HG03342 (cell line): ENCODE data around the gene SLC5A8.
"Not testable (repeated sequence)": the region's sequence is repeated elsewhere in the genome, so short reads cannot be mapped to it uniquely, and the experiment has no call there.

ENCODE experiments used
- ATAC-seq: cut with Tn5 transposase; IDR thresholded peaks from one replicate; pipeline ENCODE4 v1.9.1; 2021; ENCODE audit warnings: mild to moderate bottlenecking, moderate library complexity; ENCODE audit not compliant: unreplicated experiment

The SLC5A8 gene

DNA sequence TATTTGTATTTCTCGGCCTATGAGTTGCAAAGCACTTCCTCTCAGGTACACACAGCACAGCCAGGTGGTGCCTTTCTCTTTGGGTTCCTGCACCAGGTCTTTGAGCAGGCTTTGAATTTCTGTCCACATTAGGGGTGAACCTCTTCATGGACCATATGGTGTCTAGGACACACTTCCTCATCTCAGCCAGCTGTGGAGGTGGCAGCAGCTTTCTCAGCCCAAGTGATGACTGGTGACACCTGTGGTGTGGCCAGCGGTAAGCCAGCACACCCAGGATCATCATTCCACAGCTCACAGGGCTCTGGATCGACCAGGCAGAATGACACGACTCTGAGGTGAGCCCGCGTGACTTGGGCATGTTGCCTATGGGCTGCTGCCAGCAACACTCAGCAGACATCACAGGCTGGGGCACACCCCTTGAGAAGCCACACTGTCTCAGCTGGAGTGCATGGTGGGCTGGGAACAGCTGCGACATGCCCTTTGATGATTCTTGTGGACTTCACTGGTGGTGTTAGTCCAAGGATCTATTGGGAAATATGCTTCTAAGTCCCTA lies 36.8 kb downstream of the SLC5A8 start:
- ATAC-seq = no peak

DNA sequence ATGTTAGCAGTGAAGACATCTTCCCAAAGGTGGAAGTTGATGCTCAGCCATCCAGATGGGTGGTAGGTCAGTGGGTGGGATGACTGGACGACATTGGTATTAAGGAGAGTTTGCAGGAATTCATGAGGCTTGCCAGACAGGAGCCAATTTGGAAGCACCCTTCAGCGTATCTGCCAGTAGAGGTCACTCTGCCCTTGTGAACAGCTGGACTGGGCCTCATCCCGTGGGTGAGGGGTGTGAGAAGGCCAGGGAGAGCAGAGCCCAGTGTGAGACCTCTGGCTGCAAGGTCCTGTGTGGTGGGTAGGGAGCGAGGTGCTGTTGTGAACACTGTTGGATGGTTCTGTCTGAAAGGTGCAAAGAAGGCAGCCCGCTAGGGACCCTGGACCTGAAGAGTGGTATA lies 37.7 kb downstream of the SLC5A8 start:
- ATAC-seq = no peak

DNA sequence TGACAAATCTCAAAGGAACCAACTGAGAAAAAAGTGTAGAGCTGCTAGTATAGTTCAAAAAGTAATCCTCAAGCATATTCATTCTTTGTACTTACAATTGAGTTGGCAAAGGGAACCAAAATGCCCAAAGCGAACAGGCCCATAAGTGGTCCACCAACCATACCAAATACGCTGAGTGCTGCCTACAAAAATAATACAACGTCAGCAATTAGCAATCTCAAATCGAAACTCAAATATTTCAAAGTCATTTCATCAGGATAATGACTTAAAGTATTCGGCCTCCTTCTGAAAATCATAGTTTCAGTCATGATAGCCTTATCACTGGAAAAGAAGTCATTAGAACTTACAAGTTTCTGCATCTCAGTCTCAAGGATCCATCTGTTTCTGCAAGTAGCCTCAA lies 42.0 kb downstream of the SLC5A8 start:
- ATAC-seq = no peak

DNA sequence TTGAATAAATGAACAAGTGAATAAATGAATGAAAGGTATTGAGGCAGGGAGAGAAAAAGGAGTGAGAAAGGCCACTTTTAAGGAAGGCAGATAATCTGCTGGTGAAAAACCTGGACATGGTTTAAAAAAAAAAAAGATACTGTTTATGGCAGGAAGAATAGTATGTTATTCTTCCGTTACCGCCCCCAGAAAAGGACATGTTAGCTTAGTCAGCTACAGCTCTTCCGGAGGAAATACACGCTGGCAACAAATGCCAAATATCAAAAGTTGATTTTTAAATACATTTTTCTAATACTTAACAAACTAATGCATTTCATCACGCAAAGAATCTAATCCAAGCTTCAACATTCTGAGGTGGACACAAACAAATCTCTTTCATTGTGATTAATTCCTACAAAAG lies 43.2 kb downstream of the SLC5A8 start:
- ATAC-seq = no peak

DNA sequence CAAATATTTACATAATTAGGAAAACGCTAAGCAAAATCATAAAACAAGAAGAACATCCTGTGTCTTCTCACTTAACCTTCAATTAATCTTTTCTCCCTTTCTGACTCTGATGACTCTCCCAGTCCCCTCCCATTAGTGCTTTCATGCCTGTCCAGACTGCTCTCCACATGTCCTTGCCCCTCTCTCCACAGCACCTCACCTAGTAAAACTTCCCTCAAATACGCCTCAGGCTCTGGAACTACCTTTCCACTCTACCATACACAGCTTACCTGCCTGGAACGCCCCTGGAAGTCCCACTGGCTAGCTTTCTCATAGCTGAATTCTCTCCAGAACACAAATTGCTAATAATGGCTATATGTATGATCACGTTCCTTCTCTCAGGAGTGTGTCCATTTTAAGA lies 44.7 kb downstream of the SLC5A8 start:
- no peak for ATAC-seq

DNA sequence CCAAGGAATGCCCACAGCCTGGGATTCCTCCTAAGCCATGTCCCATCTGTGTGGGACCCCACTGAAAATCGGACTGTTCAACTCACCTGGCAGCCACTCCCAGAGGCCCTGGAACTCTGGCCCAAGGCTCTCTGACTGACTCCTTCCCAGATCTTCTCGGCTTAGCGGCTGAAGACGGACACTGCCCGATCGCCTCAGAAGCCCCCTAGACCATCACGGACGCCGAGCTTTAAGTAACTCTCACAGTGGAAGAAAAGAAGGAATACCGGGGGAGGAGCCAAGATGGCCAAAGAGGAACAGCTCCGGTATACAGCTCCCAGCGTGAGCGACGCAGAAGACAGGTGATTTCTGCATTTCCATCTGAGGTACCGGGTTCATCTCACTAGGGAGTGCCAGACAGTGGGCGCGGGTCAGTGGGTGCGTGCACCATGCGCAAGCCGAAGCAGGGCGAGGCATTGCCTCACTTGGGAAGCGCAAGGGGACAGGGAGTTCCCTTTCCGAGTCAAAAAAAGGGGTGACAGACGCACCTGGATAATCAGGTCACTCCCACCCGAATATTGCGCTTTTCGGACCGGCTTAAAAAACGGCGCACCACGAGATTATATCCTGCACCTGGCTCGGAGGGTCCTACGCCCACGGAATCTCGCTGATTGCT lies 64.1 kb downstream of the SLC5A8 start:
- ATAC-seq = not testable (repeated sequence)

DNA sequence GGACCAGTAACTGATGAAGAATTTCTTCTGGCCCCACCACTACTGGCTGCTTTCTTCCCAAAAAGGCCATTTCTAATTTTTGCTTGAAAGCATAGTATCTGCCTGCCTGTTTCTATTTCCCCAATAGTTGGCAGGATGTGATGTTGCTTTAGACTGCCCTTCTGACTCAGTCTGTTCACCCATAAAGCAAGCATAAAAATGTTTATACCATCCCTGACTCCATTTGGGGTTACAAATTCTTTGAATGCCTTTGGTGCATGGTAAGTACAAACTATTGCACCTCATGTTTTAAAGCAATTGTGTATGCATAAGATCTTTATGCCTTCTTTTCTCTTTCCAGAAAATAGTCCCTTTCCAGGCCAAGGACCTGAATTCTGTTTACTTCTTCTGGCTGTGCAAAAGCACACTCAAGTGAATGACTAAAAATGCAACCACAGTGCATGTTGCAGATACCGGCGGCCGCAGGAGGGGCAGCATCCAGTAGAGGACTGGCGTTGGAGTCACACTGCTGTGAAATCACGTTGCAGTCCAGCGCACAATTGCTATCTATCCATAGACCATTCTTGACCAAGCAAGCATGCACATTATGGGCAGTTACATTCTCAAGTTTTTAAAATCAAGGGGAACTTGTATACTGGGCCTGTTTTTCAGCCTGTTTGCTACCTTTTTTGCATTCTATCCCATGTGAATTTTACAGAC lies 82.4 kb downstream of the SLC5A8 start:
- no peak for ATAC-seq

DNA sequence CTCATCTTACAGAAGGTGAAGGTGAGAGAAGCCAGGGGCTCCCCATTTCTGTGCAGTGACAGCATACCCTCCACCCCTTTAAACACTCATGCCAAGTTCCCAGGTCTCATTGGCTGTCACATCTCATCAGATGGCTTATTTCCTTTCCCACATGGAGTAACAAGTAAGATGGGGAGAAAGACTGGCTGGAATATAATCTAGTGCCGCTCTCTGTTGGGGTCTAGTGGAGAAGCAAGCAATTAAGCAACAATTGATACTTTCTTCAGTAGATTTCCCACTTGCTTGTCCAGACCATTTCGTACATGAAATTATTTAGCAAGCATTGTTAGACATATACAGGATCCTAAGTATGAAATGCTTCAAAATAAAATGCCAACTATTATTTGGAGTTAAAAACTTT lies 92.2 kb downstream of the SLC5A8 start:
- no peak for ATAC-seq

DNA sequence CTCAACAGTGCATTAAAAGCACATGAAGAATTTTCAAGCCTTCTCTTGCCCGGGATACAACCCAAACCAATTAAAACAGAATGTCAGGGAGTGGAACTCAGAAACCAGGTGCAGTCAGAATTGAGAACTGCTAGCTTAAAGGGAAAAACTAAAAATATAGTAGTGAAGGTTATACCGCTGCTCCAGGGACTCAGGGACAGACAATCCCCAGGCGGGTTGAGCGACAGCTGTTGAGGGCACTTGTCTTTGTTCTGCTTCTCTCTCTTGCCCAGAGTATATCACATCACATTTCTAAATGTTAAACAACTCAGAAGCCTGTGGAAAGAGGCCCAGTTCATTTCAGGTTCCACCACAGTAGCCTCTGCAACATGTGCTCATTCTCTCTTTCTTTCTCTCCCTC lies 93.1 kb downstream of the SLC5A8 start:
- ATAC-seq = no peak

DNA sequence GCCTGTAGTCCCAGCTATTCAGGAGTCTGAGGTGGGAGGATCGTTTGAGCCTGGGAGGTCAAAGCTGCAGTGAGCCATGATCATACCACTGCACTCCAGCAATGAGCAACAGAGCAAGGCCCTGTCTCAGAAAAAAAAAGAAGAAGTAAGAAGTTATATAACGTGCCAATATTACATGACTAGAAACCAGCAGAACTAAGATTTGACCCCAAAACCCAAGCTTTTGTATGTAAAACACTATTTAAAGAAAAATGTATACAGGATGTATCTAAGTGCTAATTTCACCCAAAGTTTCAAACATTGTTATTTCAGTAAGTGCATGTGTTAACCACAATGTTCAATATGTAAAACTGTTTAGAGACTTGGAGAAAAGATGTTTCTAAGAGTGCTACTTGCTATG lies 94.7 kb downstream of the SLC5A8 start:
- no peak for ATAC-seq

DNA sequence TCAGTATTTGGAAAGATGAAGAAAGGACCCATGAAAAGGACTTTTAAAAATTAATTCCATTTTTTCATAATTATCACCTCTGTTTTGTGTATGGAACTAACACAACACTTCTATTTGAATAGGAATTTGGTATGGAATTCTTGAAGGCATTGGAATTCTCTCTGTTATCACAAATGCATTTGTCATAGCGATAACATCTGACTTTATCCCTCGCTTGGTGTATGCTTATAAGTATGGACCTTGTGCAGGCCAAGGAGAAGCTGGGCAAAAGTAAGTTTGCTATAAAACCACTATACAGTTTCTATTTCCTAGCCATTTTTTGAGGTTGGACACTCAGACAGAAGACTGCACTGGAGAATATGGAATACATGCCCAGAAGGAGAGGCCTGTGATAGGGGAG lies 98.6 kb downstream of the SLC5A8 start:
- ATAC-seq = no peak

DNA sequence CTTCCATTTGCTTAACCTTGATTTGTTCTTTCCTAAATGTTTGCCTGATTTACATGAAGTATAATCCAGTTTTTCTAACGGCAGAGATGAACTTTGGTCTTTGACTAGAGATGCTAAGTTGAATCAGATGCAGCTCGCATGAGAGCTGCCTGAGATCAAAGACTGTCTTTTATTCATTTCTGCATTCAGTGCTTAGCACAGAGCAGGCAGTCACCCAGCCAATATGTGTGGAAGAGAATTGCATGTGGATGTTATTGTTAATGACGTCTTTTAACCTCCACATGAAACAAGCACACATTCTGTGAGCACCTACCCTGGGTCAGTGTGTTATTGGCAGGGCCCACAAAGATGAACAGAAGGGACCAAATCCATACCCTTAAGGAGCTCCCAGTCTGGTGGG lies 99.2 kb downstream of the SLC5A8 start:
- ATAC-seq = no peak

DNA sequence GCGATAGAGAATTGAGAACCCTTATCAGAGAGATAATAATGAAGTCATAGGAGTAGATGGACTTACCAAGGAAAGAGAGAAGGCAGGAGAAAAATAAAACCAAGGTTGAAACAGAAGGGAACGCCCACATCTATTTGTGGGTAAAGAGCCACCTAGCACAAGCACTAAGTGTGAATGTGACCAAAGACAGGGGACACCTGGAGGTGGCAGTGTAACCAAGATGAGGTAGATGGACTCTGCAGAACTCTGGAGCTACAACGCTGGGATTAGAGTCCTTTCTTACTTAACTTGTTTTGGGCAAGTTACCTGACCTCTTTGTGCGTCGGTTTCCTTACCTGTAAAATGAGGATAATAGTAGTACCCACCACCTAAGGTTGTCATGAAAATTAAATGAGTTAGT lies 101.9 kb downstream of the SLC5A8 start:
- ATAC-seq = no peak

DNA sequence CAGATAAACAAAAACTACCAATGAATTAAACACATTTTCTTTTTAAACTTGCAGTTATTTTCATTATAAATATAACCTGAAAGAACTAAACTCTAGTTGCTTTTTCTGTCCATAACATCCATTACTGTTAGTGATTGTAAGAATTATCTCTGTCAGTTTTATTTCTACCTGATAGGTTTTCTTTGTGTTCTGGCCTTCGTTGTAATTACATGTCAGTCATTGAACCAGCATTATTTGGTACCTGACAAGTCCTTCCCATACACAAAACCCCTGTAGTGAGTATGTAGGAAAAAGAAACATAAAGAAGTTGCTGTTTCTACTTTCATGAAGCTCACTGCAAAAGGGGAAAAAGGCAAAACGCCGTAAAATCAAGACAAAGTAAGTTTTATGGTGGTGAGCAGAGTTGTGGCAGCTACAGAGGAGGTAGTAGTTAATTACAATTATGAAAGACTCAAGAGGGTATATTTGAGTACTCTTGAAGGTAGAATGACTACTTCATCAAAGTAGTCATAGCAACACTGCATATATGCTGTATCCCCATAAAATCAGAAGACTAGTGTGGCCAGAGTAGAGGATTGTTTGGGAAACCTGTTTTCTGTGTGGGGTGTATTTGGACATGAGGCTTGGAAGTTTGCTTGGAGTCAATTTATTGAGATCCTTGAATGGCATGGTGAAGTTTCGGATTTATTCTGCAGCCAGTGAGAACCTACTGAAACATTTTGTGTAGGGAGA lies 102.8 kb downstream of the SLC5A8 start:
- ATAC-seq = no peak
